ENCODE measurements around the gene POMP. TPM values are rescaled to one million over a fixed set of nuclear protein-coding genes. Genes with fewer than 3 reads are reported as not detected.

POMP gene
- total and polyA plus RNA-seq, 2 donors (not counting 1 experiment from before 2014, with no cell fraction given): 67.7 to 149 TPM

DNA sequence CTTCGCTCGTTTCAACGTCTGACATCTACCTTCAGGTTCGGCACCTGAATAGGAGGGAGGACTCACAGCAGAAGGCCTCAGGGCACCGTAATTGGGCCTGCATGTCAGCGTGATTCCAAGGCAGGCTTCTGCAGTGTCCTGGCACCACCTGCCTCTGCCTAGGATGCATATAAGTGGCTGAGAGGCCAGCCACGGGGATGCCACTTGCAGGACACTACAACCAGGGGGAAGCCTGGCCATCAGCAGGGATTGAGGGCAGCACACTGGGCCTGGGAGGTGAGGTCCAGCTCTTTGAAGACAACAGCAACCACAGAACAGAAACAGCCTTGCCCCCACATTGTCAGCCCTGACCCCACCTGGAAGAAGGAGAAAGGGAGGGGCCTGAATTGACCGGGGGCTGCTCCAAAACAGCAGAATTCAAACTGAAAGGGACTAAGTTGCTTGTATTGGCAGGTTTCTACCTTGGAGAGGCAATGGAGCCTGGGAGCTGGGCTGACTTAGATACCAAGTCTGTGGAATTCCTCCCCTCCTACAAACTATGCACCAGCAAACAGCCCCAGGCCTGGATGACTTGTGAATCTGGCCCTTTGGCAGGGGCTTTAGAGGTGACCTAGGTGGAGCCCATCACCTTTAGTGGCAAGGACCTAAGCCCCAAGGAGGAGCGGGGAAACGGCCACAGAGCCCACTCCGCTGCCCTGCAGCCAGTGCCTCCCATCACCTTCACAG is 34.1 kb upstream of the POMP start:
- Histone ChIP-seq H3K4me2 (ENCODE audit: extremely low read depth, insufficient read depth, low read length) (no peak overlapping the region), H3K79me2 (ENCODE audit: control insufficient read depth, insufficient read depth, low read length) (no peaks in the 10 kb centered on the region), H3K4me3 (replicated peaks in 1 of 4; ENCODE audit: control extremely low read depth in 1 of 4, insufficient read depth in 1 of 4, low read depth in 3 of 4, low read length in 4 of 4) (no peak overlapping the region), H3K9ac (ENCODE audit: insufficient read depth, low read length) (no peak overlapping the region), H3K4me1 (ENCODE audit: control insufficient read depth, extremely low read depth, insufficient read depth, low read length) (no peaks in the 10 kb centered on the region), H2AFZ (ENCODE audit: low read length) (no peak overlapping the region), H3K27me3 (ENCODE audit: control insufficient read depth, insufficient read depth, low read length) (no peaks in the 10 kb centered on the region), H3K36me3 (ENCODE audit: control insufficient read depth, insufficient read depth, low read length) (no peaks in the 10 kb centered on the region), H4K20me1 (ENCODE audit: control insufficient read depth, extremely low read depth, insufficient read depth, low read length) (no peaks in the 10 kb centered on the region), H3K27ac (ENCODE audit: insufficient read depth, low read length) (no peak overlapping the region), H3K9me3 (ENCODE audit: control insufficient read depth, insufficient read depth, low read depth, low read length) (no peaks in the 10 kb centered on the region)
- DNase-seq (ENCODE audit: low read depth in 2 of 2): no peak
- TF ChIP-seq, protein P1, sequence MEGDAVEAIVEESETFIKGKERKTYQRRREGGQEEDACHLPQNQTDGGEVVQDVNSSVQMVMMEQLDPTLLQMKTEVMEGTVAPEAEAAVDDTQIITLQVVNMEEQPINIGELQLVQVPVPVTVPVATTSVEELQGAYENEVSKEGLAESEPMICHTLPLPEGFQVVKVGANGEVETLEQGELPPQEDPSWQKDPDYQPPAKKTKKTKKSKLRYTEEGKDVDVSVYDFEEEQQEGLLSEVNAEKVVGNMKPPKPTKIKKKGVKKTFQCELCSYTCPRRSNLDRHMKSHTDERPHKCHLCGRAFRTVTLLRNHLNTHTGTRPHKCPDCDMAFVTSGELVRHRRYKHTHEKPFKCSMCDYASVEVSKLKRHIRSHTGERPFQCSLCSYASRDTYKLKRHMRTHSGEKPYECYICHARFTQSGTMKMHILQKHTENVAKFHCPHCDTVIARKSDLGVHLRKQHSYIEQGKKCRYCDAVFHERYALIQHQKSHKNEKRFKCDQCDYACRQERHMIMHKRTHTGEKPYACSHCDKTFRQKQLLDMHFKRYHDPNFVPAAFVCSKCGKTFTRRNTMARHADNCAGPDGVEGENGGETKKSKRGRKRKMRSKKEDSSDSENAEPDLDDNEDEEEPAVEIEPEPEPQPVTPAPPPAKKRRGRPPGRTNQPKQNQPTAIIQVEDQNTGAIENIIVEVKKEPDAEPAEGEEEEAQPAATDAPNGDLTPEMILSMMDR (conservative IDR thresholded peaks at IDR 0.05 in 1 of 2, IDR thresholded peaks at IDR 0.05 in 1 of 2; ENCODE audit: low read depth in 1 of 2, low read length in 2 of 2): no peak
- no peak for TF ChIP-seq EZH2 (IDR thresholded peaks at IDR 0.05; ENCODE audit: low read length, missing control alignments)

DNA sequence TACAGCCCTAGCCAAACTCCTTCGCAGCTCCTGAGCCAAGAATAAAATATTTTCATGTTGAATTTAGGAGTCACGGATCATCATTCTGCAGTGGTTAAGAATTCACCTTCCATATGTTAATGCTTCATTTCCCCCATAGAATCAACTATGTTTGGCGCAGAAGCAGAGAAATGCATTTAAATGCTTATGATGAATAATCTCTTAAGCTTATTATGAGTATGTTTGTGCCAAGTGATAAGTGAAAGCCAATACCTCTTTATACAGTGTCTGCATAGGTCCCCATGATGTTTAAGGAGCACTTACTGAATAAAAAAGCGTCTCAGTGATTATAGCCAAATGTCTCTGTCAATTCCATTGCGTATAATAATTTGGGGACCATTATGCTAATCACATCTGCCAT is 32.7 kb upstream of the POMP start:
- Histone ChIP-seq H3K4me3 (replicated peaks in 1 of 4; ENCODE audit: control extremely low read depth in 1 of 4, insufficient read depth in 1 of 4, low read depth in 3 of 4, low read length in 4 of 4) (no peak overlapping the region), H3K79me2 (ENCODE audit: control insufficient read depth, insufficient read depth, low read length) (no peaks in the 10 kb centered on the region), H3K4me1 (ENCODE audit: control insufficient read depth, extremely low read depth, insufficient read depth, low read length) (no peaks in the 10 kb centered on the region), H3K9ac (ENCODE audit: insufficient read depth, low read length) (no peak overlapping the region), H3K27ac (ENCODE audit: insufficient read depth, low read length) (no peak overlapping the region), H3K9me3 (ENCODE audit: control insufficient read depth, insufficient read depth, low read depth, low read length) (no peaks in the 10 kb centered on the region), H4K20me1 (ENCODE audit: control insufficient read depth, extremely low read depth, insufficient read depth, low read length) (no peaks in the 10 kb centered on the region), H3K4me2 (ENCODE audit: extremely low read depth, insufficient read depth, low read length) (no peak overlapping the region), H3K36me3 (ENCODE audit: control insufficient read depth, insufficient read depth, low read length) (no peaks in the 10 kb centered on the region), H2AFZ (ENCODE audit: low read length) (no peak overlapping the region), H3K27me3 (ENCODE audit: control insufficient read depth, insufficient read depth, low read length) (no peaks in the 10 kb centered on the region)
- no peak for DNase-seq (ENCODE audit: low read depth in 2 of 2)
- TF ChIP-seq, protein P1 (conservative IDR thresholded peaks at IDR 0.05 in 1 of 2, IDR thresholded peaks at IDR 0.05 in 1 of 2; ENCODE audit: low read depth in 1 of 2, low read length in 2 of 2): no peak
- TF ChIP-seq EZH2 (IDR thresholded peaks at IDR 0.05; ENCODE audit: low read length, missing control alignments): no peak

DNA sequence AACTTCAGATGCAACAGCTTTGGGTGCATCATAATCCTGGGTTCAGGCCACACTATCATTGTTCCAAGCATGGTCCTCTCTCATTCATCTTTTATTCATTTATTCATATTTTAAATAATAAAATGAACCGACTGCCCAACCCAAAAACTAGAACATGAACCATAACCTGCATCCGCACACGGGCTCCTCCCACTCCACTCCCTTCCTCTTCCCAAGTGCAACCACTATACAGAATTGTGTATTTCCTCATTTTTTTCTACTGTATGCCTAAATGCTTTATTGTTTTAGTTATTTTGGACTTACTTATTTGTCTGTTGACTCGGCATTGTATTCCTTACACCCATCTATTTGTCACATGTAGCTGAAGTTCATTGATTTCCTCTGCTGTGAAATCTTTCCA is 30.7 kb upstream of the POMP start:
- Histone ChIP-seq H3K79me2 (ENCODE audit: control insufficient read depth, insufficient read depth, low read length) (no peaks in the 10 kb centered on the region), H3K27ac (ENCODE audit: insufficient read depth, low read length) (no peak overlapping the region), H3K27me3 (ENCODE audit: control insufficient read depth, insufficient read depth, low read length) (no peaks in the 10 kb centered on the region), H3K9ac (ENCODE audit: insufficient read depth, low read length) (no peak overlapping the region), H3K4me1 (ENCODE audit: control insufficient read depth, extremely low read depth, insufficient read depth, low read length) (peaks cover 2% of the 10 kb centered on the region), H3K9me3 (ENCODE audit: control insufficient read depth, insufficient read depth, low read depth, low read length) (no peaks in the 10 kb centered on the region), H2AFZ (ENCODE audit: low read length) (no peak overlapping the region), H3K36me3 (ENCODE audit: control insufficient read depth, insufficient read depth, low read length) (no peaks in the 10 kb centered on the region), H3K4me3 (replicated peaks in 1 of 4; ENCODE audit: control extremely low read depth in 1 of 4, insufficient read depth in 1 of 4, low read depth in 3 of 4, low read length in 4 of 4) (no peak overlapping the region), H3K4me2 (ENCODE audit: extremely low read depth, insufficient read depth, low read length) (no peak overlapping the region), H4K20me1 (ENCODE audit: control insufficient read depth, extremely low read depth, insufficient read depth, low read length) (no peaks in the 10 kb centered on the region)
- TF ChIP-seq, protein P1 (conservative IDR thresholded peaks at IDR 0.05 in 1 of 2, IDR thresholded peaks at IDR 0.05 in 1 of 2; ENCODE audit: low read depth in 1 of 2, low read length in 2 of 2): no peak
- TF ChIP-seq EZH2 (IDR thresholded peaks at IDR 0.05; ENCODE audit: low read length, missing control alignments): no peak
- no peak for DNase-seq (ENCODE audit: low read depth in 2 of 2)
